COLO668 (cell line): ENCODE results near the gene CLEC2L.
A peak's percentile ranks its signal among the peaks of the same experiment; 100 is the strongest.
"Not testable (repeated sequence)": the region's sequence is repeated elsewhere in the genome, so short reads cannot be mapped to it uniquely, and the experiment has no call there.

Experiments
- DNase-seq: peaks from one replicate; lab custom pipeline; 2025; ENCODE audit not compliant: unreplicated experiment; lab: John Stamatoyannopoulos, UW

The CLEC2L gene

GRCh38 chr7:139553991-139554700 is 30.7 kb downstream of the CLEC2L start:
- not testable (repeated sequence) for DNase-seq

DNA sequence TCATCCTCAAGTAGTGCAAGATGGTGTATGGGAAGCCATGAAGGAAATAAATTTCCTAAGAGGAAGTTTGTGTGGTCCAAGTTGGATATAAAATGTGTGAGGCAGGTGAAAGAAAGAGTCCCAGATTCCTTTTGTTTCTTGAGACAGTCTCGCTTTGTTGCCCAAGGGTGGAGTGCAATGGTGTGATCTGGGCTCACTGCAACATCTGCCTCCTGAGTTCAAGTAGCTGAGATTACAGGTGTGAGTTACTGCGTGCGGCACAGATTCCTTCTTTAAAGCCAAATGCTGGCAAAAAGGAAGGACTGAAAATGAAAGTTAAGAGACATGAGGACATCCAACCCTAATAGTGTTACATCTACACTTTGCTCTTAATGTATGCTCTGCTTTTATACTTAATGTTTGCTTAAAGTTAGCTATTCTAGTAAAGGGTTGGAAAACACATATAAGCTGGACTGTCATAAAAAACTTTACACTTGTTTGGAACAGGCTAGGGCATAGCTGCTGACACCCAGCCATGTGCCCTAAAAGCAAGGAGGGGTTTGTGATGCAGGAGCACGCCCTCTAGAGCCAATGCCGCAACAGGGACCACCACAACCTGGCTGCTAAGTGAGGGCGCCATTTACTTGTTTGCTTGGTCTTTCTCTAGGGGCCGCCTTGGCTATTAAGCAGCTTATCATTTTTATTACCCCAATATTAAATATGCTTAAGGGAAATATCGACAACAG is 34.5 kb downstream of the CLEC2L start:
- no peak for DNase-seq

- DNase-seq = no peak
These were observed 36.0 kb downstream of the CLEC2L start for GRCh38 chr7:139559364-139560105.

DNA sequence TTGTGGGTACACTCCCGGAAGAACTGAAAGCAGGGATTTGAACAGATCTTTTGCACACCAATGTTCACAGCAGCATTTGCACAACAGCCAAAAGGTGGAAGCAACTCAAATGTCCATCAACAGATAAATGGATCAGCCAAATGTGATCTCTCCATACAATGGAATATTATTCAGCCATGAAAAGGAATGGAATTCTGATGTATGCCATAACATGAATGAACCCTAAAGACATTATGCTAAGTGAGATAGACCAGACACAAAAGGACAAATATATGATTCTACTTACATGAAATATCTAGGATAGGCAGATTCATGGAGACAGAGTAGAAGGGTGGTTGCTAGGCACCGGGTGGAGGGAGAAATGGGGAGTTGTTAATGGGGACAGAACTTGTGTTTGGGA is 36.7 kb downstream of the CLEC2L start:
- DNase-seq = no peak

DNA sequence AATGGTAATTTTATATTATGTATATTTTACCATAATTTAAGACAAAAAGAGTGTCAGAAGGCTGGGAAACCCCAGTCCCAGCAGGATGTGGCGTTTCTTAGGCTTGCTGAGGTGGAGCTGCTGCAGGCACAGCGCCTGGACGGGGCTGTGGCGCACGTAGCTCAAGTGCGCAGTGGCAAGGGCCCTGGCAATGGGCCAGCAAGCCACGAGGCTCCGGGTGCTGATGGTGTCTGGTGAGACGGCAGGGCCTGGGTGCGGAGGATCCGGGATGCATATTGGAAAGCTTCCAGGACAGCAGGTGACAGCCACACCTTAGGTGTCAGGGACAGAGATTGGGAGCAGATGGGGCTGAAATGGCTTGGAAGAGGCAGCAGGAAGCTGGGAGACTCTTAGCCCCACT is 37.2 kb downstream of the CLEC2L start:
- peak; percentile 97 for DNase-seq

DNA sequence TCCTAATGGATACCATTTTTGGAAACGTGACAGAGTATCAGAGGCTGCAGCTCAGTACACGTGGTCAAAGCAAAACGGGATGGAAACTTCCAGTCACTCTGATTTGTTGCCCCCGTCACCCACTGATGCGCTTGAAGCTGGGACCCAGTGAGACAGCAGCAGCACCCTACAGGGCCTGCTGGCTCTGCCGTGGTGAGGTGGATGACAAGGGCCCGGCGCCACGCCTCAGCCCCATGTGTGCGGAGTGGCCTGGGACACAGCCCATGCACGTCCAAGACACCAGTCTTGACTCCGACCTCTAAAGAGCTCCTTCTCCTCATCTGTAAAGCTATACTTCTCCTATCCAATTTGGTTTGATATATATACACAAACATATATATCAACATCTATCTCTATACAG is 39.0 kb downstream of the CLEC2L start:
- DNase-seq = no peak

- no peak for DNase-seq
These were observed 39.6 kb downstream of the CLEC2L start for GRCh38 chr7:139562961-139563565.

DNA sequence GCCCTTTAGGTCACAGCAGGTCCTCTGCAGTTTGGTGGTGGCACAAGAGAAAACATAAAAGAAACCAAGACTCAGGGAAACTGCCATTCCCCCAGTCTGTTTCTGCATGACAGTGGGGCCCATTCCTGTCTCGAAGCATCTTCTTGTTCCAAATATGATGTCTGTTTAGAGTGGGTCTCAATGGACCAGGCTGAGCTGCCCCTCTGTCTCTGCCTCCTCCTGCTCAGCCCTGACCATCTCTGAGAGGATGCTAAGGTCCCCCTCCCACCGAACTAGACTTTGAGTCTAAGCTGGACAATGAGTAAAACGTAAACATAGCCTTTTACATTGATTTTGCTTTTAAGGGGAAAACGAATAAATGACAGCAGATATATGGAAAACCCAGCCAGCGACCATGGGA is 40.4 kb downstream of the CLEC2L start:
- no peak for DNase-seq

GRCh38 chr7:139566075-139566474 is 42.6 kb downstream of the CLEC2L start:
- DNase-seq = no peak

DNA sequence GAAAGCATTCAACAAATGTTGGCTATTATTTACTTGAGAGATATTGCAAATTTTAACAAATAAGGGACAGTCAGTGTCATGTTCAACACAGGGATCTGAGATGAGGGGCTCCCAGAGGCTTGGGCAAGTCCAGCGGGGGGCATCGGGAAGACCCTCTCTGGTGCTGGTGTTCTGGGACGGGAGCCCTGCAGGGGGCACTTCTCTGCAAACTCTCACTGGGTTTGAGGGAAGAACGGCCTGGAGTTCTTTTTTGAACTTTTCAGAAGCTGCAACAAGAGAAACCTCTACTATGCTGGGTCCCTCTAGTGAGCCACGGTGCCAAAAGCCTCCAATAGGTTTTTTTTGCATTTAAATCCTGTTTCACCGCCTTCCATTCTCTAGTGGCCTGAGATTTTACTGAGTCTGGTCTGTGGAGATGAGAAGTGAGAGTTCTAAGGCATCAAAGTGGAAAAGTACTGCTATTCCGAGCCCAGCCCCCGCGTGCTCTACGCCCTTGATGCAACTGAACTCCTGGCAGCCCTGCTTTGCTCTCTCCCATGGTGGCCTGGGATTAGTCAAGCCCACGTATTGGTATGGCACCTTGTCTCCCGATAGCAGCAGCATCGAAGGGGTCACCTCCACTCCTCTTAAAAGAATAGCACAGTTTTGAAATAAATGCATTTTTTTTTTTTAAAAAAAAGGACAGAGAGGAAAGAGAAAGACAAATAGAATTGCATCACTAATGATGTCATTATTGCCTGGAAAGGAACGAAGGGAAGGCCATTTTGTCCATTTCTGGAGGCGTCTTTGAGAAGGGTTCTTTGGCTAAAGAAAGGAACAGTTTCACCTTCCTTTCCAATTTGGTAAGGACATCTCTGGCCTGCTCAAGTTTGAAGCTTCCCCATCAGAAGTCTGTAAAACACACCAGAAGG is 43.5 kb downstream of the CLEC2L start:
- DNase-seq = no peak

DNA sequence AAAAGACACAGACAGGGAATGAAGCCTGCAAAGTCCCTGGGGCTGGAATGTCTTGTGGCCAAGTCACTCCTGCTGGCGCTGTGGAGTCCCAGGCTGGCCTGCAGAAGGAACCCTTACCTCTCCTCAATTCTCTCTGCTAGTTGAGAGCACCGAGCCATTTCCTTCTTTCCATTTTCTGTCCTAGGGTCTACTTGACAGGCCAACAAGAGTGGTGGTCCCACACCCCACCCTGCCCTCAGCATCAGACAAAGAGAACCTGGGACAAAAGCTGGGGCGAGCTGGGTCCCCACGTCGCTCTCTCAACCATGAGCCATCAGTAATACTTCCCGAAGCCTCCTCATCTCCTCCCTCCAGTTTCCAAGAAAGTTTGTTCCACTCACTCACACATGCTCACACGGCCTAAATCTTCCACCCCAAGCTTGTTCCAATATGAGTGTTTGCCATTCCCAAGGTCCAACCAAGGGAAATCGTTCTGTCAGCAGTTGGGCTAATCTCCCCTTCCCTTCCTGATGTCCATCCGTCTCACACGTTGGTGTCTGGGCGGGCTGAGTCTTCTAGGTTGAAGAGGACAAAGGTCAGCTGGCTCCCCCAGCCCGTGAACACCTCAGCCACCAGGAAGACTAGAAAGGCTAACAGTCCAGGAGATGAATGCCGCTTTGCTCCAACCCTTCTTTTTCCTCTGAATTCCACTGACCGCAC is 44.3 kb downstream of the CLEC2L start:
- no peak for DNase-seq

DNA sequence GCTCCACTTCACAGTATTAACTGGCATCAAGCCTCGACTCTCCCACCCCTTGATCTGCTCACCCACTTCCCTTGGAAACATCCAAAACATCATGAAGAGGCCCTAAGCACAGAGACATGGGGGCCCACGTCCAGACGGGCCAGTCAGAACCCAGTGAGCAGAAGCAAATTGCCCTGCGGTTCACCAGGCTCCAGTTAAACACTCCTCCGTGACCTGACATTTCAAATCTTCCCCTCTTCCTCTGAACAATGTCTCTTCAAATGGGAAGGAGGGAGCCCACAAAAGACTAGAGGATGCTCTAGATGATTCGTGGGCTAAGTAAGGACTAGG is 44.8 kb downstream of the CLEC2L start:
- DNase-seq = no peak

- no peak for DNase-seq
These were observed 45.5 kb downstream of the CLEC2L start for GRCh38 chr7:139568813-139569490.

- no peak for DNase-seq
These were observed 46.6 kb downstream of the CLEC2L start for GRCh38 chr7:139570119-139570518.

DNA sequence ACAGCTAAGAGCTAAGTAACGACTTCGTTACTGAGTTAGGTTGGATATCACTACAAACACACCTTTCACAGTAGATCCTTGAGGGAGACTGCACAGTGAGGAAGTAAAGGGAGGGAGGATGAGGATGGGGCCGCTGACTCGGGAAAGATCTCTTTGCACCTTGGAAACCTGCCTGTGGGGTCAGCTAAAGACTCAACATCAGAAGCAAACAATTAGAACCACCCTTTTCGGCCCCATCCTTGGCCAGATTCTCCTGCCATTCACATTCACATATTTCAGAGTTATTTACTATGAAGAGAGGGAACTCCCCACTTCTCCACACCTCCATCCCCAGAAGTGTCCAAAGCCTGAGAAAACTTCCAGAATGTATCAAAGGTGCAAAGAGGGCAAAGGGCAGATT is 47.1 kb downstream of the CLEC2L start:
- DNase-seq = no peak

DNA sequence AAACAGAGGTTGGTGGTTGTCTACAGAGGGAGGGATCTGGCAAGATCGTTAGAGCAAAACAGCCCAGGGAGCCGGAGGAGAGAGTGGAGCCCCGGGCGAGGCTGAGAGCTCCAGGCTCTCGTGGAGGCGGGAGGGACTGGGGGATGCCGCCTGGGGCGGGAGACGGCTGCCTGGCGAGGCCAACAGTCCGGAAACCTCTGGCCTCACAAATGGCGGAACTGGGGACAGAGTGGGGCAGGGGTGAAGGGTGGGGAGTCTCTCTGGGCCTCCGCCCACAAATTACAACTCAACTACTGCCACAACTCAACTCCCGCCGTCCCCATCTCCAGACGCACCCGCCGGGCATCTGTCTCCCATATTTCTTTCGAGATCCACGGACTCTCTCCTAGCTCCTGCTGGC is 47.7 kb downstream of the CLEC2L start:
- DNase-seq = no peak

- DNase-seq = no peak
These were observed 48.2 kb downstream of the CLEC2L start for GRCh38 chr7:139571651-139572050.

- no peak for DNase-seq
These were observed 48.6 kb downstream of the CLEC2L start for GRCh38 chr7:139572071-139572470.

- DNase-seq = no peak
These were observed 49.4 kb downstream of the CLEC2L start for GRCh38 chr7:139572704-139573385.
